ENCODE measurements around the gene PKNOX1.
"Not testable (repeated sequence)": the region's sequence is repeated elsewhere in the genome, so short reads cannot be mapped to it uniquely, and the experiment has no call there.

Gene PKNOX1

DNA sequence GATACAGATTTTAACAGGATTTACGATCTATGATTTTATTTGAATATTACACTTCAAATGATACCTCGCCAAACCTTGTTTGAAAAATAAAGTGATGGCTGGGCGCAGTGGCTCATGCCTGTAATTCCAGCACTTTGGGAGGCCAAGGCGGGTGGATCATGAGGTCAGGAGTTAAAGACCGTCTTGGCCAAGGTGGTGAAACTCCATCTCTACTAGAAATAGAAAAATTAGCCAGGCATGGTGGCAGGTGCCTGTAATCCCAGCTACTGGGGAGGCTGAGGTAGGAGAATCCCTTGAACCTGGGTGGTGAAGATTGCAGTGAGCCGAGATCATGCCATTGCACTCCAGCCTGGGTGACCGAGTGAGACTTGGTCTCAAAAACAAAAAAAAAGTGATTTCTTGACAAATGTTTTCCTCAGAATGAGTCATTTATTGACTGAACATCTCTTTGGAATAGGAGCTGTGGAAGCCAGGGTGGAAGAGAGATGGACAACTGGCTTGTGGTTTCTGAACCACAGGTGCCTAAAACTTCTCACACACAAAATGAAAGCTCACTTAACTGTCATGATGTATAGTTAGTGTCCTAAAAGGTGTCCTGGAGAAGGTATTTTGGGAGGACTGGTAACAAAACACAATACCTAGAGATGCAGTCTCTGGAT lies 11.9 kb downstream of the PKNOX1 start:
- DNase-seq, result no peak

DNA sequence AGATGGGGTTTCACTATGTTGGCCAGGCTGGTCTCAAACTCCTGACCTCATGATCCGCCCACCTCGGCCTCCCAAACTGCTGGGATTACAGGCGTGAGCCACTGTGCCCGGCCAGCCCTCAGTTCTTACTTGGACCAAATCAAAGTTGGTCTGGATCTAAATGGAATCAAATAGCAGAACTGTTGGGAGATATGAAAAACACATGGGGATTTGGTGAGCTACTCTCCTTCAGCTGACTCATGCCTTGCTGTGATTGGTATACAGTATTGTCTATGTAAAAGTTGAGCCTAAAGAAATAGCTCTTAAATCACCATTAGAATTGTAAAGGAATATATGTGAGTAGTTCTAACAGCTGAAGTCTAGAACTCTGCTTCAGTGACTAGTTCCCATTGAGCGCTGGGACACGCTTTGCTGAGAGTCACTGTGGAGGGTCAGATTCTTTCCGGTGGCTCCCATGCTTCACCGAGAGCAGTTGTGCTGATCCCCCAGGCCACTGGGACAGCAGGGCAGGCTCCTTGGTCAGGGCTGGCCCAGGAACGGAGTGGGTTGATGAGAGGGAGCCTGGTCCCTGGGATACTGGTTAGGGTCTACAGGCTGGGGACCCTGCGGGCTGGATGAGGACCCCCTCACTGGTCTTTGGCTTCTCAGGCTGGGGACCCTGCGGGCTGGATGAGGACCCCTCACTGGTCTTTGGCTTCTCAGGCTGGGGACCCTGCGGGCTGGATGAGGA lies 14.0 kb downstream of the PKNOX1 start:
- DNase-seq, result no peak

DNA sequence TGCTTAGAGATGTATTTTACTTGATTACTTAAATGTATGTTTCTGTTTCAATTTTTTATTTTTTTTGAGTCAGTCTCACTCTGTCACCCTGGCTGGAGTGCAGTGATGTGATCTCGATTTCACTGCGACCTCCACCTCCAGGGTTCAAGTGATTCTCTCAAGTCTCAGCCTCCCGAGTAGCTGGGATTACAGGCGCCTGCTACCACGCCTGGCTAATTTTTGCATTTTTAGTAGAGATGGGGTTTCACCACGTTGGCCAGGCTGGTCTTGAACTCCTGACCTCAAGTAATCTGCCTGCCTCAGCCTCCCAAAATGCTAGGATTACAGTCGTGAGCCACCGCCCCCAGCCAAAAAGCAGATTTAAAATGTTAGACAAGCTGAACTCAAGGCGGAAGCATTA lies 15.0 kb downstream of the PKNOX1 start:
- not testable (repeated sequence) for DNase-seq

- no peak for DNase-seq
These were observed 15.7 kb downstream of the PKNOX1 start for GRCh38 chr21:42989816-42990650.

DNA sequence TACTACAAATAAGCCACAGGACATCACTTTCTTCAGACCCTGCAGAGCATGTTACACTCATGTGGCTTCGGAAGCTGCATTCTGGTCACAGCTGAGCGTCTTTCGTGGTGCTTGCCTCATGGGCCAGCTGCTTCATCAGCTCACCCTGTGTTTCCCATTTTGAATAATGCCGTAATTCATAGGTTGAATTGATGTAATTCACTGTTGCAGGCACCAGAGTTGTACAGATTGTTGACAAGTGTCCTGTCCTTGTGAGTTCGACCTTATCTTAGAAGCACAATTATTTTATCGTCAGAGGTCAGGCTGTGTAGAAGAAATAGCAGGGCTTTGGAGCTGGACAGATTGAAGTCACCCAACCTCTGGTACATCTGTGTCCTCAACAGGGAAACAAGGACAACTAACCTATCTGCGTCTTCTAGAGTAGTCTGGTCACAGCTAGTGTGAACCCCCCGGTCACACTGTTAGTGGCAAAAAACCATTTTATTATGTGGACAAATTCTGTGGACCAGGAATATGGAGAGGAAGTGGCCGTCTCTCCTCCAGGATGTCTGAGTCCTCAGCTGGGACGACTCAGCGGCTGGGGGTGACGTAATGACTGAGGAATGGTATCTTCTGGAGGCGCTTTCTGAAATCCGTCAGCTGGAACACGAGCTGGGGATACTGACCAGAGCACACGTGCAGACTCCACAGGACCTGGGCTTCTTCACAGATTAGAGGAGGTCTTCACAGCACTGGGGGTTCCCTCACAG lies 17.8 kb downstream of the PKNOX1 start:
- no peak for DNase-seq

GRCh38 chr21:42993051-42993712 lies 18.8 kb downstream of the PKNOX1 start:
- no peak for DNase-seq

- DNase-seq, result no peak
These were observed 22.7 kb downstream of the PKNOX1 start for GRCh38 chr21:42997053-42997452.

GRCh38 chr21:42997983-42998382 lies 23.6 kb downstream of the PKNOX1 start:
- not testable (repeated sequence) for DNase-seq

DNA sequence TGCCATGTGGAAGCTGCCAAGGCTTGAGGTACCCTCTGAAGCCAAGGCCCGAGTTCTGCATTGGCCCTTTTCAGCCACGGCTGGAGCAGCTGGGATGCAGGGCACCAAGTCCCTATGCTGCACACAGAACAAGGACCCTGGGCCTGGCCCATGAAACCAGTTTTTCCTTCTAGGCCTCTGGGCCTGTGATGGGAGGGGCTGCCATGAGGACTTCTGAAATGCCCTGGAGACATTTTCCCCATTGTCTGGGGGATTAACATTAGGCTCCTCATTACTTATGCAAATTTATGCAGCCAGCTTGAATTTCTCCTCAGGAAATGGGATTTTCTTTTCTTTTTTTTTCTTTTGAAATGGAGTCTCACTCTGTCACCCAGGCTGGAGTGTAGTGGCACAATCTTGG lies 24.8 kb downstream of the PKNOX1 start:
- DNase-seq, result not testable (repeated sequence)

GRCh38 chr21:43000041-43000440 lies 25.7 kb downstream of the PKNOX1 start:
- not testable (repeated sequence) for DNase-seq

- no peak for DNase-seq
These were observed 27.0 kb downstream of the PKNOX1 start for GRCh38 chr21:43001316-43001715.

DNA sequence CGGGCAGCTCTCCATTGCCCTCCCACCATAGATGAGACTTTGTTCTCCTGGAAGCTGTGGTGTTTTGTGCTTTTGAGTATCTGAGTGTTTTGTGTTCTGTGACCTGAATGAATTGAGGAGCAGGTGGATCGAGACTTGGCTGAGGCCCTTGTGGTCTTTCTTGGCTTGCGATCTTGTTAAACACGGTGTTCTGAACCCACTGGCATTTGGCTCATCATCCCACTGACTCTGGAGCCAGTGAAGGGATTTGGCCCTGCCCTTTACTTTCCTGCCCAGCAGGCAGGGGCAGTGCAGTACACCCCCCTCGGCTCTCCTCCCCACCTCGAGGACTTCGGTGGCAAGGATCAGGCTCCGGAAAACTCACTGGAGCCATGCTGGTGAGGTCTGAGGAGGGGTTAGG lies 30.6 kb downstream of the PKNOX1 start:
- DNase-seq, result no peak

DNA sequence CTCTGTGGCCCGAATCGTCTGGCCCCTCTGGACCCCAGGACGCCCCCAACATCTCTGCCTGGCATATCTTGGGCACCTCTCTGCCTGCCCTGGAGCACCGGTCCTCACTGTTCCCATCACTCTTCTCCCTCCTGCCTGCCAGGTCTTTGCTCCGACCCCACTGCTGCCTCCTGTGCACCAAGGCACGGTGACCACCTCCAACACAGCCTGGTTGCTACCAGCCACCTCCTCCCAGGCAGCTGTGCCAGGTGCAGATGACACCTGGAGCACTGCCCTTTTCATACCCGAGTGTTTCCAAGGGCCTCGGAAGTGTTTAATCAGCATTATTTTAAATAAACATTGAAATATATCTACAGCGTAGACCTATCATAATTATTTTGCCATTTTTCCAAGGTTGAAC lies 31.3 kb downstream of the PKNOX1 start:
- no peak for DNase-seq

- DNase-seq, result not testable (repeated sequence)
These were observed 31.9 kb downstream of the PKNOX1 start for GRCh38 chr21:43006051-43006873.

- DNase-seq, result no peak
These were observed 32.5 kb downstream of the PKNOX1 start for GRCh38 chr21:43006874-43007208.

GRCh38 chr21:43012596-43012995 lies 38.2 kb downstream of the PKNOX1 start:
- no peak for DNase-seq

DNA sequence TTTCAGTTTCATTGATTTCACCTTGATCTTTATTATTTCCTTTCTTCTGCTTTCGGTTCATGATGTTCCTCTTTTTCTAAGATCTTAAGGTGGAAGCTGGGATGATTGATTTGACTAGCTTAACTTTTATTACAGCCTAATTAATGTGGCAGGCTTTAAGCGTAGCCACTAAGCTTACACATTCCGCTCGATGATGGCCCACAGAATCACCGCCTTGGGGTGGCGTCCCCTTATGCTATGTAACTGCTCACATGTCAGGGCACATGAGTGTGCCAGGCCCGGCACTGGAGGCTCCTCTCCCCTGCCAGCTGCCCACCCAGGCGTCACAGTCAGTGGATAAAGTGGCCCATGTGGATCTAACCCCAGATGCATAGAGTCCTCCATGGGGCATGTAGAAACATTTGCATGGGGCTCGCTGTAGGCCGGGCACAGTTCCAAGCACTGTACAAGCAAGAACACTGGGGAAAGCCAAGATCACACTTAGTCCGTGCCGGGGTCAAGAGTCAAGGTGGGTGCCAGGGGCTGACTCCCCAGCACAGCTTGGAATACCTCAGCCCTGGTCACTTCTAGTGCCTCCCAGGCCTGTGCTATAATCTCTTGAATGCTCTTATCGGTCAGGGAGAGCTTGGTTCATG lies 41.7 kb downstream of the PKNOX1 start:
- no peak for DNase-seq

GRCh38 chr21:43016728-43017127 lies 42.4 kb downstream of the PKNOX1 start:
- DNase-seq, result no peak

DNA sequence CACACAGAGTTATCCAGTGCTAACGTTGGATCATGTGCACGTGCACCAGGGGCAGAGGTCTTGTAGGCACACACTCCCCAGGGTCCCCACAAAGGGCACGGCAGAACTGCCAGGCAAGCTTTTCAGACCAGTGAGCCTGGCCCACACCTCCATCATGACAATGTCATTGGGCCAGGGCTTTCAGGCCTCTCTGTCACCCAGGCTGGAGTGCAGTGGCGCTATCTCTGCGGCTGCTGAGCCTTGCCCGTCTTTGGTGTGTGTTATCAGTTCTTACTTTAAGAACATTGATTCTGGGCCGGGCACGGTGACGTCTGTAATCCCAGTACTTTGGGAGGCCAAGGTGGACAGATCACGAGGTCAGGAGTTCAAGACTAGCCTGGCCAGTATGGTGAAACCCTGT lies 44.2 kb downstream of the PKNOX1 start:
- no peak for DNase-seq

- no peak for DNase-seq
These were observed 45.8 kb downstream of the PKNOX1 start for GRCh38 chr21:43020177-43020576.

GRCh38 chr21:43020771-43021170 lies 46.4 kb downstream of the PKNOX1 start:
- DNase-seq, result no peak

Measured in activated CD4-positive, CD25-positive, alpha-beta regulatory T cell (primary cell).